ENCODE measurements around the gene TBCEL.
"Not testable (repeated sequence)": the region's sequence is repeated elsewhere in the genome, so short reads cannot be mapped to it uniquely, and the experiment has no call there.

GRCh38 chr11:121021718-121022117 lies 2.2 kb upstream of the TBCEL start:
- TF ChIP-seq CTCF (conservative IDR thresholded peaks at IDR 0.05 in 1 of 2, IDR thresholded peaks at IDR 0.05 in 1 of 2; ENCODE audit: extremely low read depth in 1 of 2, insufficient read depth in 1 of 2, low read depth in 1 of 2, low read length in 2 of 2); EZH2 (IDR thresholded peaks at IDR 0.05; ENCODE audit: borderline replicate concordance, low read length): not testable (repeated sequence)
